ENCODE results near the gene BHLHE40.

GRCh38 chr3:5026046-5026362 lies 46.8 kb downstream of the BHLHE40 start:
- TF ChIP-seq, protein P1, sequence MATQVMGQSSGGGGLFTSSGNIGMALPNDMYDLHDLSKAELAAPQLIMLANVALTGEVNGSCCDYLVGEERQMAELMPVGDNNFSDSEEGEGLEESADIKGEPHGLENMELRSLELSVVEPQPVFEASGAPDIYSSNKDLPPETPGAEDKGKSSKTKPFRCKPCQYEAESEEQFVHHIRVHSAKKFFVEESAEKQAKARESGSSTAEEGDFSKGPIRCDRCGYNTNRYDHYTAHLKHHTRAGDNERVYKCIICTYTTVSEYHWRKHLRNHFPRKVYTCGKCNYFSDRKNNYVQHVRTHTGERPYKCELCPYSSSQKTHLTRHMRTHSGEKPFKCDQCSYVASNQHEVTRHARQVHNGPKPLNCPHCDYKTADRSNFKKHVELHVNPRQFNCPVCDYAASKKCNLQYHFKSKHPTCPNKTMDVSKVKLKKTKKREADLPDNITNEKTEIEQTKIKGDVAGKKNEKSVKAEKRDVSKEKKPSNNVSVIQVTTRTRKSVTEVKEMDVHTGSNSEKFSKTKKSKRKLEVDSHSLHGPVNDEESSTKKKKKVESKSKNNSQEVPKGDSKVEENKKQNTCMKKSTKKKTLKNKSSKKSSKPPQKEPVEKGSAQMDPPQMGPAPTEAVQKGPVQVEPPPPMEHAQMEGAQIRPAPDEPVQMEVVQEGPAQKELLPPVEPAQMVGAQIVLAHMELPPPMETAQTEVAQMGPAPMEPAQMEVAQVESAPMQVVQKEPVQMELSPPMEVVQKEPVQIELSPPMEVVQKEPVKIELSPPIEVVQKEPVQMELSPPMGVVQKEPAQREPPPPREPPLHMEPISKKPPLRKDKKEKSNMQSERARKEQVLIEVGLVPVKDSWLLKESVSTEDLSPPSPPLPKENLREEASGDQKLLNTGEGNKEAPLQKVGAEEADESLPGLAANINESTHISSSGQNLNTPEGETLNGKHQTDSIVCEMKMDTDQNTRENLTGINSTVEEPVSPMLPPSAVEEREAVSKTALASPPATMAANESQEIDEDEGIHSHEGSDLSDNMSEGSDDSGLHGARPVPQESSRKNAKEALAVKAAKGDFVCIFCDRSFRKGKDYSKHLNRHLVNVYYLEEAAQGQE (IDR thresholded peaks at IDR 0.05; ENCODE audit: low read depth): no peak
- TF ChIP-seq, protein P2, sequence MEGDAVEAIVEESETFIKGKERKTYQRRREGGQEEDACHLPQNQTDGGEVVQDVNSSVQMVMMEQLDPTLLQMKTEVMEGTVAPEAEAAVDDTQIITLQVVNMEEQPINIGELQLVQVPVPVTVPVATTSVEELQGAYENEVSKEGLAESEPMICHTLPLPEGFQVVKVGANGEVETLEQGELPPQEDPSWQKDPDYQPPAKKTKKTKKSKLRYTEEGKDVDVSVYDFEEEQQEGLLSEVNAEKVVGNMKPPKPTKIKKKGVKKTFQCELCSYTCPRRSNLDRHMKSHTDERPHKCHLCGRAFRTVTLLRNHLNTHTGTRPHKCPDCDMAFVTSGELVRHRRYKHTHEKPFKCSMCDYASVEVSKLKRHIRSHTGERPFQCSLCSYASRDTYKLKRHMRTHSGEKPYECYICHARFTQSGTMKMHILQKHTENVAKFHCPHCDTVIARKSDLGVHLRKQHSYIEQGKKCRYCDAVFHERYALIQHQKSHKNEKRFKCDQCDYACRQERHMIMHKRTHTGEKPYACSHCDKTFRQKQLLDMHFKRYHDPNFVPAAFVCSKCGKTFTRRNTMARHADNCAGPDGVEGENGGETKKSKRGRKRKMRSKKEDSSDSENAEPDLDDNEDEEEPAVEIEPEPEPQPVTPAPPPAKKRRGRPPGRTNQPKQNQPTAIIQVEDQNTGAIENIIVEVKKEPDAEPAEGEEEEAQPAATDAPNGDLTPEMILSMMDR (IDR thresholded peaks at IDR 0.05 in 2 of 3, conservative IDR thresholded peaks at IDR 0.05 in 1 of 3; ENCODE audit: borderline replicate concordance in 1 of 3, insufficient read depth in 1 of 3, low read depth in 2 of 3, low read length in 2 of 3): no peak
- TF ChIP-seq POLR2A (IDR thresholded peaks at IDR 0.05; ENCODE audit: borderline replicate concordance, extremely low read depth, insufficient read depth, insufficient read length): no peak
- no peak for TF ChIP-seq TCF7L2 (IDR thresholded peaks at IDR 0.05; ENCODE audit: borderline replicate concordance, extremely low read depth, insufficient read depth, insufficient read length)
- TF ChIP-seq POLR2AphosphoS5 (IDR thresholded peaks at IDR 0.05; ENCODE audit: low read depth, low read length): no peak
- TF ChIP-seq EZH2 (IDR thresholded peaks at IDR 0.05): no peak
- TF ChIP-seq, protein P3, sequence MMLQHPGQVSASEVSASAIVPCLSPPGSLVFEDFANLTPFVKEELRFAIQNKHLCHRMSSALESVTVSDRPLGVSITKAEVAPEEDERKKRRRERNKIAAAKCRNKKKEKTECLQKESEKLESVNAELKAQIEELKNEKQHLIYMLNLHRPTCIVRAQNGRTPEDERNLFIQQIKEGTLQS (IDR thresholded peaks at IDR 0.05): no peak
- TF ChIP-seq YY1 (IDR thresholded peaks at IDR 0.05; ENCODE audit: extremely low read depth, insufficient replicate concordance, low read depth, low read length): no peak
- TF ChIP-seq CEBPB (IDR thresholded peaks at IDR 0.05; ENCODE audit: low read depth): no peak
- TF ChIP-seq SRF (IDR thresholded peaks at IDR 0.05; ENCODE audit: low read depth): no peak

All from HCT116 (cell line).